HCT116 (cell line): ENCODE measurements around the gene RPL29. TPM values are rescaled to one million over a fixed set of nuclear protein-coding genes. Genes with fewer than 3 reads are reported as not detected.

ENCODE experiments used
- ATAC-seq: fragments of 200-7000 bp; cut with Tn5 transposase; 2 replicates; pipeline ENCODE4 v1.9.1; 2020; ENCODE audit warnings: mild to moderate bottlenecking, moderate library complexity
- BruUV-seq: library from RNA; stranded (reverse); fragments of 400-500 nt; replicated peaks from 2 replicates; lab custom pipeline; 2021; lab: Mats Ljungman, UMichigan
- CTCF ChIA-PET: fragments of 300-600 bp; sonication (Branson Sonifier 250); formaldehyde crosslinking; loops from one replicate; lab custom pipeline; 2021; ENCODE audit warnings: antibody characterized with exemption; lab: Charles Lee
- POLR2A ChIA-PET: fragments of 300-600, 350-600 bp; sonication (Branson Sonifier 250); formaldehyde crosslinking; loops from one replicate; lab custom pipeline; 2021; ENCODE audit warnings: antibody characterized with exemption; lab: Charles Lee
- RAD21 ChIA-PET, 2 experiments: fragments of 300-600 bp; sonication (Branson Sonifier 250); formaldehyde crosslinking; loops; one replicate each; lab custom pipeline; 2023; ENCODE audit warnings: low total read pairs in 2 of 2; ENCODE audit not compliant: uncharacterized antibody in 2 of 2, unreplicated experiment in 2 of 2, low non-redundant PET in 1 of 2; lab: Charles Lee
- DNase-seq: peaks from one replicate; pipeline ENCODE4 v3.0.0-alpha.2; 2010; ENCODE audit warnings: low read depth, low spot score
- H2AFZ ChIP-seq: fragments of 200-600 bp; shearing (Covaris generic), sonication (generic); 2 replicates; pipeline ENCODE4 v1.6.1; 2017; ENCODE audit warnings: low read depth, mixed run types, mixed read lengths, antibody characterized with exemption, low read length; ENCODE audit not compliant: poor library complexity, severe bottlenecking
- H3K27ac ChIP-seq: 2 replicates; pipeline ENCODE4 v1.5.1; 2012; ENCODE audit warnings: low read depth, low read length
- H3K27me3 ChIP-seq: fragments of 200-600 bp; sonication (generic); 2 replicates; pipeline ENCODE4 v1.6.1; 2016; ENCODE audit warnings: mixed run types, low read length, mixed read lengths; ENCODE audit not compliant: insufficient read depth
- H3K36me3 ChIP-seq, 2 experiments: fragments of 200-500 bp in 1 of 2; fragments of 200-600 bp in 1 of 2; sonication (Bioruptor generic) in 1 of 2; sonication (generic) in 1 of 2; 2 replicates each; pipeline versions ENCODE4 v1.5.1 to v1.6.1; 2014 to 2016; ENCODE audit warnings: low read length in 2 of 2, inconsistent platforms in 1 of 2, mixed read lengths in 1 of 2, mixed run types in 1 of 2; ENCODE audit not compliant: insufficient read depth in 2 of 2, control insufficient read depth in 1 of 2
- H3K4me1 ChIP-seq, 2 experiments: fragments of 200-600 bp in 1 of 2; sonication (generic) in 1 of 2; 2 replicates each; pipeline versions ENCODE4 v1.5.1 to v1.6.1; 2012 to 2017; ENCODE audit warnings: low read length in 2 of 2, inconsistent platforms in 1 of 2, mild to moderate bottlenecking in 1 of 2, mixed read lengths in 1 of 2, mixed run types in 1 of 2, moderate library complexity in 1 of 2; ENCODE audit not compliant: insufficient read depth in 2 of 2, control insufficient read depth in 1 of 2
- H3K4me2 ChIP-seq: fragments of 200-600 bp; sonication (generic); 2 replicates; pipeline ENCODE4 v1.6.1; 2017; ENCODE audit warnings: mixed run types, low read length, mixed read lengths
- H3K4me3 ChIP-seq, 2 experiments: fragments of 200-600 bp in 1 of 2; sonication (generic) in 1 of 2; replicated peaks in 1 of 2; 2 replicates each; pipeline ENCODE4 v1.5.1; 2011 to 2016; ENCODE audit warnings: low read length in 2 of 2, control low read depth in 1 of 2, low read depth in 1 of 2, mild to moderate bottlenecking in 1 of 2, mixed read lengths in 1 of 2, mixed run types in 1 of 2
- H3K79me2 ChIP-seq: fragments of 200-600 bp; sonication (generic); 2 replicates; pipeline ENCODE4 v1.6.1; 2017; ENCODE audit warnings: mild to moderate bottlenecking, mixed run types, low read length, moderate library complexity, mixed read lengths; ENCODE audit not compliant: insufficient read depth
- H3K9ac ChIP-seq: fragments of 200-600 bp; sonication (generic); 2 replicates; pipeline ENCODE4 v1.6.1; 2016; ENCODE audit warnings: low read length, mixed read lengths
- H3K9me2 ChIP-seq: fragments of 200-600 bp; sonication (generic), shearing (Covaris generic); 2 replicates; pipeline ENCODE4 v1.6.1; 2017; ENCODE audit warnings: mixed run types, mild to moderate bottlenecking, moderate library complexity; ENCODE audit not compliant: insufficient read depth
- H3K9me3 ChIP-seq, 2 experiments: fragments of 200-500 bp in 1 of 2; fragments of 200-600 bp in 1 of 2; sonication (Bioruptor generic) in 1 of 2; sonication (generic) in 1 of 2; 2 replicates each; pipeline ENCODE4 v1.6.1; 2014 to 2017; ENCODE audit warnings: low read length in 2 of 2, mixed read lengths in 2 of 2, inconsistent platforms in 1 of 2, low read depth in 1 of 2, mild to moderate bottlenecking in 1 of 2, mixed run types in 1 of 2, moderate library complexity in 1 of 2; ENCODE audit not compliant: control insufficient read depth in 1 of 2, insufficient read depth in 1 of 2
- H4K20me1 ChIP-seq: fragments of 200-600 bp; sonication (generic), shearing (Covaris generic); 2 replicates; pipeline ENCODE4 v1.6.1; 2017; ENCODE audit warnings: mixed run types, mild to moderate bottlenecking, moderate library complexity; ENCODE audit not compliant: insufficient read depth
- CTCF ChIP-seq, 3 experiments: fragments of 200-600 bp in 1 of 3; sonication (generic) in 1 of 3; IDR thresholded peaks in 2 of 3; conservative IDR thresholded peaks in 1 of 3; 2 replicates each; pipeline ENCODE4 v1.5.1; 2012 to 2017; ENCODE audit warnings: low read depth in 2 of 3, low read length in 2 of 3, antibody characterized with exemption in 1 of 3, borderline replicate concordance in 1 of 3, control low read depth in 1 of 3, mild to moderate bottlenecking in 1 of 3, mixed read lengths in 1 of 3, mixed run types in 1 of 3, moderate library complexity in 1 of 3; ENCODE audit not compliant: insufficient read depth in 1 of 3
- POLR2A ChIP-seq: IDR thresholded peaks from 2 replicates; pipeline ENCODE4 v1.7.0; 2011; ENCODE audit warnings: borderline replicate concordance; ENCODE audit not compliant: insufficient read depth, insufficient read length; ENCODE audit errors: extremely low read depth
- POLR2AphosphoS5 ChIP-seq: IDR thresholded peaks from 2 replicates; pipeline ENCODE4 v1.6.1; 2011; ENCODE audit warnings: mild to moderate bottlenecking, low read depth, low read length, moderate library complexity
- RAD21 ChIP-seq: IDR thresholded peaks from 2 replicates; pipeline ENCODE4 v1.6.1; 2012; ENCODE audit warnings: low read depth, mild to moderate bottlenecking
- REST ChIP-seq: IDR thresholded peaks from 2 replicates; pipeline ENCODE4 v1.6.1; 2012; ENCODE audit warnings: low read depth
- SRF ChIP-seq: IDR thresholded peaks from 2 replicates; pipeline ENCODE4 v1.6.1; 2012; ENCODE audit warnings: low read depth
- intact Hi-C: fragments of 100-400 bp; cut with micrococcal nuclease; formaldehyde crosslinking; loops from 2 replicates; pipeline ENCODE4 v1.10.0; 2022
- total RNA-seq: library from RNA; stranded (reverse); gene quantifications from one replicate; pipeline ENCODE4 v1.2.1, GENCODE V29; 2021; ENCODE audit not compliant: unreplicated experiment

The RPL29 gene
- total RNA-seq, 1 experiment from 2014 or later: 1,880 TPM

- no peak overlapping the region for H3K9ac ChIP-seq
- H3K4me1 ChIP-seq: peaks cover 10 to 32% of the 10 kb centered on the region in 2 experiments
- no peaks in the 10 kb centered on the region for H3K9me3 ChIP-seq
- DNase-seq (no peak), ATAC-seq (no peak)
- no peaks in the 10 kb centered on the region for H3K36me3 ChIP-seq
- BruUV-seq: no TSS peak
- H3K79me2 ChIP-seq: no peaks in the 10 kb centered on the region
- TF ChIP-seq SRF (no peak), POLR2A (no peak), POLR2AphosphoS5 (no peak), RAD21 (no peak)
- ChIA-PET RAD21 (no interaction called here), POLR2A (no interaction called here), CTCF (interaction anchor here (1.4 to 2.6 kb wide), 3 partner anchors 50 to 142 kb away, joined by 3 to 13 read pairs (median 6); no protein-coding TSS in a partner anchor)
- no peak overlapping the region for H3K4me2 ChIP-seq
- intact Hi-C loops: loop anchor here (5.0 kb wide), 1 partner anchor 335 kb away; no protein-coding TSS in a partner anchor
- H3K27me3 ChIP-seq: no peaks in the 10 kb centered on the region
- no peak overlapping the region for H3K4me3 ChIP-seq
- no peaks in the 10 kb centered on the region for H3K9me2 ChIP-seq
- H2AFZ ChIP-seq: no peak overlapping the region
- no peak overlapping the region for H3K27ac ChIP-seq
- no peaks in the 10 kb centered on the region for H4K20me1 ChIP-seq
These were observed 7.1 kb upstream of the RPL29 start for GRCh38 chr3:52002748-52003147.

- BruUV-seq: no TSS peak
- ChIA-PET POLR2A (interaction anchor here (1.1 kb wide), 1 partner anchor 10 kb away, joined by 3 read pairs; no protein-coding TSS in a partner anchor), RAD21 (interaction anchor here in 1 of 2 experiments (1.2 to 1.9 kb wide), 2 partner anchors 52 to 143 kb away, joined by 4 to 5 read pairs; no protein-coding TSS in a partner anchor), CTCF (interaction anchor here (0.7 to 2.6 kb wide), 15 partner anchors 10 to 384 kb away, joined by 3 to 13 read pairs (median 4); partner anchors contain the start of gene ALAS1)
- Histone ChIP-seq H3K9me2 (no peaks in the 10 kb centered on the region), H3K4me3 (no peak overlapping the region), H3K9me3 (no peaks in the 10 kb centered on the region), H2AFZ (no peak overlapping the region), H4K20me1 (no peaks in the 10 kb centered on the region), H3K4me1 (peaks cover 11 to 35% of the 10 kb centered on the region in 2 experiments), H3K36me3 (no peaks in the 10 kb centered on the region), H3K79me2 (no peaks in the 10 kb centered on the region), H3K27ac (no peak overlapping the region; the same call in 1 of the 2 replicates), H3K4me2 (peak overlapping the region; percentile 71), H3K27me3 (no peaks in the 10 kb centered on the region), H3K9ac (no peak overlapping the region)
- intact Hi-C loops: loop anchor here (1.0 to 5.0 kb wide), 6 partner anchors 55 to 336 kb away; partner anchors contain the start of genes DUSP7 and PARP3
- peak; percentile 96 for ATAC-seq
- peak in 2 of 3 experiments; percentile 95 to 98; a peak in 4 of 6 replicates for TF ChIP-seq CTCF (IDR thresholded peaks at IDR 0.05 in 2 of 3, conservative IDR thresholded peaks at IDR 0.05 in 1 of 3; ENCODE audit: borderline replicate concordance in 1 of 3, insufficient read depth in 1 of 3, low read depth in 2 of 3, low read length in 2 of 3)
- TF ChIP-seq REST: no peak
- DNase-seq: peak; percentile 59
These were observed 5.8 kb upstream of the RPL29 start for GRCh38 chr3:52001443-52001974.
